Testis (tissue), 2 donors: ENCODE data around the gene RAB40B.

Experiments
- CTCF ChIP-seq, 3 experiments: fragments of 450-650 bp in 2 of 3; fragments of 200-600 bp in 1 of 3; sonication (generic) in 1 of 3; IDR thresholded peaks; one replicate each; pipeline ENCODE4 v1.5.1; 2016 to 2019; ENCODE audit warnings: antibody characterized with exemption in 3 of 3, mild to moderate bottlenecking in 2 of 3, moderate library complexity in 1 of 3
- POLR2A ChIP-seq: fragments of 450-650 bp; IDR thresholded peaks from one replicate; pipeline ENCODE4 v1.6.1; 2017; ENCODE audit warnings: antibody characterized with exemption, mild to moderate bottlenecking, moderate library complexity

GRCh38 chr17:82683534-82683933, 15.0 kb downstream of the RAB40B start:
- TF ChIP-seq CTCF (IDR thresholded peaks at IDR 0.05) (no peak), POLR2A (no peak)
